PC-3 (cell line): Measurements from ENCODE around the gene MYLK.

Experiments used
- EZH2phosphoT487 ChIP-seq: fragments of 300-600 bp; sonication (generic); IDR thresholded peaks from 2 replicates; pipeline ENCODE4 v1.6.1; 2018; ENCODE audit warnings: mild to moderate bottlenecking, antibody characterized with exemption, low read length, borderline replicate concordance
- TF ChIP-seq, protein P1 (sequence below): fragments of 300-600 bp; sonication (generic); conservative IDR thresholded peaks from 2 replicates; pipeline ENCODE4 v1.5.1; 2017; ENCODE audit warnings: antibody characterized with exemption, low read depth, mild to moderate bottlenecking, low read length

DNA sequence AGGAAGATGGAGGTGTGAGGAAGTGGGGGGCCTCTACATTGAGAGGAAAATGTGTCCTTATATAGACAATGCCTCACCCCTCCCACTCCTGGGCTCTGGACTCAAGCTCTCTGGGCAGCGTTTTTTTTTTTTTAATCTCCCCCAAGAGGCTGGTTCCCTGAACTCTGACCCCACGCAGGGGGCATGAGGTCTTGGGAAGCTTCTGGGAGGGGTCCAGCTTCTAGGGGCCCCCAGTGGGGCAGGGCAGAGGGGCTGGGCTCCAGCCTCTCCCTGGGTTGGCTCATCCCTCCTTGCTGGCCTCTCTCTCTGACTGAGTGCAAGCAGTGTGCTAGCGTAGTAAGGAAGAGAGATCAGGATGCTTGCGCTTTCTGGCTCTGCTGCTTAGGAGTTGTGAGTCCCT, 197.9 kb downstream of the MYLK start:
- TF ChIP-seq, protein P1, sequence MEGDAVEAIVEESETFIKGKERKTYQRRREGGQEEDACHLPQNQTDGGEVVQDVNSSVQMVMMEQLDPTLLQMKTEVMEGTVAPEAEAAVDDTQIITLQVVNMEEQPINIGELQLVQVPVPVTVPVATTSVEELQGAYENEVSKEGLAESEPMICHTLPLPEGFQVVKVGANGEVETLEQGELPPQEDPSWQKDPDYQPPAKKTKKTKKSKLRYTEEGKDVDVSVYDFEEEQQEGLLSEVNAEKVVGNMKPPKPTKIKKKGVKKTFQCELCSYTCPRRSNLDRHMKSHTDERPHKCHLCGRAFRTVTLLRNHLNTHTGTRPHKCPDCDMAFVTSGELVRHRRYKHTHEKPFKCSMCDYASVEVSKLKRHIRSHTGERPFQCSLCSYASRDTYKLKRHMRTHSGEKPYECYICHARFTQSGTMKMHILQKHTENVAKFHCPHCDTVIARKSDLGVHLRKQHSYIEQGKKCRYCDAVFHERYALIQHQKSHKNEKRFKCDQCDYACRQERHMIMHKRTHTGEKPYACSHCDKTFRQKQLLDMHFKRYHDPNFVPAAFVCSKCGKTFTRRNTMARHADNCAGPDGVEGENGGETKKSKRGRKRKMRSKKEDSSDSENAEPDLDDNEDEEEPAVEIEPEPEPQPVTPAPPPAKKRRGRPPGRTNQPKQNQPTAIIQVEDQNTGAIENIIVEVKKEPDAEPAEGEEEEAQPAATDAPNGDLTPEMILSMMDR = no peak
- TF ChIP-seq EZH2phosphoT487 = no peak
